AG04449 (cell line): Measurements from ENCODE around the gene SCEL.
"Not testable (repeated sequence)": the region's sequence is repeated elsewhere in the genome, so short reads cannot be mapped to it uniquely, and the experiment has no call there.

Experiments
- CTCF ChIA-PET: fragments of 350-600 bp; formaldehyde crosslinking; extraction: SDS; loops from one replicate; lab custom pipeline; 2021; ENCODE audit warnings: antibody characterized with exemption; lab: Yijun Ruan, JAX
- POLR2A ChIA-PET: fragments of 400-600, 350-600 bp; formaldehyde crosslinking; extraction: SDS; loops from one replicate; lab custom pipeline; 2020; ENCODE audit warnings: antibody characterized with exemption, inconsistent platforms; lab: Yijun Ruan, JAX
- DNase-seq: peaks from one replicate; pipeline ENCODE4 v3.0.0-alpha.2; 2010; ENCODE audit warnings: low read depth, low spot score
- H3K4me3 ChIP-seq: 2 replicates; pipeline ENCODE4 v1.5.1; 2011; ENCODE audit warnings: low read depth, mild to moderate bottlenecking, control low read depth, low read length
- CTCF ChIP-seq: IDR thresholded peaks from one replicate; pipeline ENCODE4 v1.5.1; 2011; ENCODE audit warnings: mild to moderate bottlenecking, moderate library complexity, low read length, control low read depth, inconsistent platforms; ENCODE audit not compliant: insufficient read depth; ENCODE audit errors: missing control alignments

SCEL gene

GRCh38 chr13:77637588-77637987 is 102.1 kb downstream of the SCEL start:
- no peak overlapping the region for H3K4me3 ChIP-seq
- TF ChIP-seq CTCF, result no peak
- POLR2A ChIA-PET, result no interaction called here
- DNase-seq, result no peak
- CTCF ChIA-PET, result no interaction called here

GRCh38 chr13:77650409-77650808 is 114.9 kb downstream of the SCEL start:
- no peak for TF ChIP-seq CTCF
- H3K4me3 ChIP-seq, result no peak overlapping the region
- DNase-seq, result no peak
- CTCF ChIA-PET, result no interaction called here
- POLR2A ChIA-PET, result no interaction called here

GRCh38 chr13:77653301-77653700 is 117.8 kb downstream of the SCEL start:
- no peak overlapping the region for H3K4me3 ChIP-seq
- ChIA-PET POLR2A (no interaction called here), CTCF (no interaction called here)
- TF ChIP-seq CTCF, result no peak
- no peak for DNase-seq

- CTCF ChIA-PET, DNase-seq, H3K4me3 ChIP-seq, POLR2A ChIA-PET: not testable (repeated sequence)
These were observed 124.5 kb downstream of the SCEL start for GRCh38 chr13:77660016-77660415.

- TF ChIP-seq CTCF, result no peak
- DNase-seq, result no peak
- POLR2A ChIA-PET, result no interaction called here
- CTCF ChIA-PET, result no interaction called here
- H3K4me3 ChIP-seq, result no peak overlapping the region
These were observed 125.3 kb downstream of the SCEL start for GRCh38 chr13:77660841-77661250.

- H3K4me3 ChIP-seq, POLR2A ChIA-PET, DNase-seq, CTCF ChIA-PET: not testable (repeated sequence)
These were observed 126.8 kb downstream of the SCEL start for GRCh38 chr13:77662301-77662700.

GRCh38 chr13:77662831-77663230 is 127.3 kb downstream of the SCEL start:
- H3K4me3 ChIP-seq, DNase-seq, CTCF ChIA-PET, POLR2A ChIA-PET: not testable (repeated sequence)

- no peak for TF ChIP-seq CTCF
- ChIA-PET POLR2A (no interaction called here), CTCF (no interaction called here)
- DNase-seq, result no peak
- H3K4me3 ChIP-seq, result no peak overlapping the region
These were observed 139.3 kb downstream of the SCEL start for GRCh38 chr13:77674852-77675251.
